RKO (cell line): Measurements from ENCODE around the gene CLIC2.

ENCODE experiments used
- DNase-seq: peaks from one replicate; pipeline ENCODE4 v3.0.0-alpha.2; 2016; ENCODE audit warnings: low spot score

The CLIC2 gene

DNA sequence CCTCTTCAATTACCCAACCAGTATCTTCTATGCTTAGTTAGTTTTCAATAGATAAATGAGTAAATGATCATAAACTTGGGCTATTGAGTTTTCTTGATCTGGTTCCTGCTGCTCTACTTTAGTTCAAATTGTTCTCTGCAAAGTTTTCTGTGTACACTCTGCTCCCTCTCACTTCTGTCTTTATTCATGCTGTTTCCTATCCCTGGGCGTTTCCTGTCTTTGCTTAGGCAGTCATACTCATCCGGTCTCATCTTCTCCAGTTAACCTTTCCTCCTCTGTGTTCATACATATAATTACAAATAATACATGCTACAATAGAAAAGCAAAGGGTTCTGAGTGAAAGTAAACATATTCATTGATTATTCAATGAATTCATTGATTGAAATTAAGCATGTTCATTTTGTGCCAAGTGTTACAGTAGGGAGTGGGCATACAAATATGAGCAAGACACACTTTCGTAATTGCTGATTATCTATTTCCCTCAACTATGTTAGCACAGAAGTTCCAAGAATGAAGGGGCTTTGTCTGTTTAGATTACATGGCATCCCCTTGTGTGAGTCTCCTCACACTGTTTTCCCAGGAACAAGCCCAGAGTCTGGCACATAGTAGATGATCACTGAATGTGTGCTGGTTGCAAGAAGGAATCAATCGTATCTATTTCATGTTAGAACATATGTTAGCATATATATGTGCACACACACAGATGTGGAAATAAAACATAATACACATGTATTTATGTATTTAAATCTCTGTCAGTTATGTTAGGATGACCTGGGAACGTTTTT is 71.3 kb downstream of the CLIC2 start:
- no peak for DNase-seq

DNA sequence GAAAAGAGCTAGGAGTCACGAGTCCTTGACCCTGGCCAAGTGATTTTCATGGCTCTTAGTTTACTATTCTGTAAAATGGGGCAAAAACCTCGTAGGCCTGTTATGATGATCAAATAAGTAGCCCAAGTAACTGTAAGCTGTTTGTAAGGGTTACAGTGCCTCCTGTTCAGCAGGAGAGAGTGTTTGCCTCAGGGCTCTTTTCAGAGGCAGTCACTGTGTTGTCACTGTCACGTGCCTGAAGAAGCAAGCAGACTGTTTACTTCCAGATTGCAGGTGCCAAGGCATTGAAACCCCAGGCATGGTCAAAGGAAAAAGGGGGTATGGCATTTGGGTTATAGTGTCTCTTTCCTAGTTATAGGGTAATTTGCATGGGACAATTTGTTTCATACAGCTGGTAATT is 74.7 kb downstream of the CLIC2 start:
- DNase-seq: no peak

GRCh38 chrX:155251391-155251790 is 83.0 kb downstream of the CLIC2 start:
- DNase-seq: no peak

DNA sequence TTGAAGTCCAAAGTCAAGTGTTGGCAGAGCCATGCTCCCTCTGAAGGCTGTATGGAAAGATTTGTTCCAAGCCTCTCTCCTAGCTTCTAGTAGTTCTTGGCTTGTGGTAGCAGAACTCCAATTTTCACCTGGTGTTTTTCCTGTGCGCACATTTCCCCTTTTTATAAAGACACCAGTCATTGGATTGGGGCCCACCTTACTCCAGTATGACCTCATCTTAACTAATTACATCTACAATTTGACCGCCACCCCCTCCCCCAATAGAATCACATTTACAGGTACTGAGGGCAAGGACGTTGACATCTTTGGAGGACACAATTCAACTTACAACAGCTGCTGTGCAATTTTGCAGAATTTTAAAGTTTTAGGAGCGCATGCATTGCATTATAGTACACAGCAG is 86.9 kb downstream of the CLIC2 start:
- DNase-seq: no peak

DNA sequence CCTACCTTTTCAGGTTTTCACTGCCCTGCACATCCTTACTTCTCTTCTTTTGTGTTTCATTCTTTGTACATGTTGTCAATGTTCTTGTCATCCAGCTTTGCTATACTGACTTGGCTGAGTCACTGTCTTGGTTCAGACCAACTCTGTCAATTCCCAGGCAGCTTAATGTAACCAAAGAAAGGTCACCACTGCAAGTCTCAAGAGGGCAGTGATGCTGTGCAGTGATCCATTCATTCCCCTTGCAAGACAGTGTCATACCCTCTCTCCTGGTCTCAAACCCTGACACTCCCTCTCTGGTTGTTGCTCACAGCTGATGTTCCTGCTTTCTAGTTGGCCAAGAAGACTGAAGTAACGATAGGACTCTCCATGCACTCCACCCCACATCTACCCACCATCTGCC is 87.7 kb downstream of the CLIC2 start:
- DNase-seq: no peak

GRCh38 chrX:155242300-155242699 is 92.1 kb downstream of the CLIC2 start:
- DNase-seq: no peak

DNA sequence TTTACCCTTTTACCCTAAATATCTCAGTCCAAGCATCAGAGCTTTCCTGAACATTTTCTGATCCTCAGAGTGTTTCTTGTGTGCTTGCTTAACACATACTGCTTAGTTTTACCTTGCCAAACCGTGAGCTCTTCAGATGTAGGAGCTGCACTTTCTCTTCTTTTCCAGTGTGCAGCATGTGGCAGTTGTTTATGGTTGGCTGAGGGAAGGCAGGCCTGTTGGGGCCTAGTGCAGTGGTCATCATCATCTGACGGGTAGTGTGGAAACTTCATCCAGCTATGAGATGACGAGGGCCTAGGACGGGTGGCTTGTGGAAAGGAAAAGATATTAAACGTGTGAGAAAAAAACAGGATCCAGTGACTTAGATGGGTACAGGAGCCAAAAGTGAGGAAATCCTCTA is 96.7 kb downstream of the CLIC2 start:
- no peak for DNase-seq

GRCh38 chrX:155235891-155236290 is 98.5 kb downstream of the CLIC2 start:
- DNase-seq: no peak

DNA sequence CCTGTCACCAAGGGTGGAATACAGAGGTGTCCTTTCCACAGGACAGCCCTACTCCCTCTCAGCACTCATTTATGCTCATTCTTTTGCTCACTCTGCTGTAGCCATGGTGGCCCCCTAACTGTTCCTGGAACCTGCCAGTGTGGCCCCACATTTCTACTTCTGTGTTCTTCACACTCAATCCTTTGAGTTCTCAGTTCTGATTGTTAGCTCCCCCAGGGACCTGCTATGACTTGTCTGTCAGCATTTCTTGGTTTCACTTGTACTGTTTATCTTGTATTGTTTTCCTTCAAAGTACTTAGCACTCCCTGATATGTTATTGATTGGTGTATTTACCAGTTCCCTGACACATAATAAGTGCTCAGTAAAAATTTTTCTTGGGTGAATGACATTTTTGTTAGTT is 103.3 kb downstream of the CLIC2 start:
- no peak for DNase-seq
